ENCODE data around the gene HBS1L.
"Not testable (repeated sequence)": the region's sequence is repeated elsewhere in the genome, so short reads cannot be mapped to it uniquely, and the experiment has no call there.

HBS1L gene

DNA sequence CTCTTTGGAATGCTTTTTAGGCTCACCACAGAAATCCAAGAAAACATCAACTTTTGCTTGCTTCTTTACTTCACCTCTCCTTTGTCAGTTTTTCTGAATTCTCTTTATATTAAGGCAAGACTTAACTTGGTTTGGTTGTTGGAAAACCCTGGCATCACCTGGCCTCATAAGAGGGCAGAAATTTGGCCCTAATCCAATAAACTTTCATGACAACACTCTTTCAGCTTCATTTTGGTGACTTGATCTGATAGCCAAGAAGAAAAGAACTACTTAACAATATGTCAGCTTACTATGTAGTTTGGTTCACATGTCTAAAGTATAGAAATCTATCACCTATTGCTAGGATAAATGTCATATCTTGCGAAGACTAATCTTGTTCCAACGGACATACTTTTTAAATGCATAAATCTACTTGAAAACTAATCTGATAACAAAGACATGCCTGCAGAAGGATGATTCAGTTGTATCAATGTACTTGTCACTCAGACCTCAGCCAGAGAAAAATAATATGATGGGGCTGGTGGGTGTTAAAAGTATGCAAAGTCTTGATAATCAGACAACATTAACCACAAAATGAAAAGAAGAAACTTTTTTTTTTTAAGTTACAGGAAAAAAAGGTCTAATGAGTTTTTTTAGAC lies 19.3 kb upstream of the HBS1L start:
- DNase-seq = no peak

DNA sequence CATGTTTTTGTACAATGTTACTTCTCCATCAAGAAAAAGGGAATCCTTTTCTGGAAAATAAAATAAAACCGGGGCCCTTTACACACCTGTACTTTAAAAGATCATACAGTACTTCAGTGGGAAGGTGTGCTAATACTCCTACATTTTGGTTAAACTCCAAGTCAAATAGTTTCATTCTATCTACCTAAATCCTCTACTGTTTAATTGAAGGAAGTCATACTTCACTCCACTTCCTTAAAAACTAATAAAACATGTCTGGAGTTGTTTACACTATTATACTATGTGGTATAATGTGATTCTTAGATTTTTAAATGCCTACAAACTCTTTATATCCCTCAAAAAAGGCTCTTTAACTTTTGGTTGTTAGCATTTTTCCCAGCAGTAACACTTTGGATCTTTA lies 18.6 kb upstream of the HBS1L start:
- DNase-seq = no peak

DNA sequence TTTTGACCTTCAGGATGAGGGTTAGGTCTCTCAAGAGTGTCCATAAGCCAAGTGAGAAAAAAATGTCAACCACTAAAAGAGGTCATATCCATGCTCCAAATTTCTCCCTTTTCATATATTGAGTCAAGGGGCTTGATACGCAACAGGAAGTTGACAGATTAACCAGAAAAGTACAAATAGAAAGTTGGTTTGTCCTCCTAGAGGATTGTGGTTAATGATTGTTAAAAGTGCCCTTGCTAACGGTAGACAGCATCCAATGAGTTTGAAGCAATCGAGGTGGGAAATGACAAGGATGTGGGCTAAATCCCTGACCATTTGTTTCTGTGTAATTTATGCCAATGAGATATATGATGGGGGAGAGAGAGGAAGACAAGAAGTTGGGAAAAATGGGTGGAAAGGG lies 18.1 kb upstream of the HBS1L start:
- DNase-seq = no peak

DNA sequence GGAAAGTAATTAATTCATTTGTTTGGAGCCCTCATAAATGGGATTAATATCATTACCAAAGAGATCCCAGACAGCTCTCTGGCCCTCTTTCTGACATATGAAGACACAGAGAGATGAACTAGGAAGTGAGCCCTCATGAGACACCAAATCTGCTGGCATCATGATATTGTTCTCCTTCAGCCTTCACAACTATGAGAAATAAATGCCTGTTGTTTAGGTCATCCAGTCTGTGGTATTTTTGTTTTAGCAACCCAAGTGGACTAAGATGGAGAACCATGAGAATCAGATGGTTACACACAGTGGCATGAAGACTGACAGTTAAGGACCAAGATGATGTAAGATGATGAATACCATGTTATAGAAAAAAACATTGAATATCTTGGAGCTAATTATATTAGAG lies 16.9 kb upstream of the HBS1L start:
- DNase-seq = no peak

DNA sequence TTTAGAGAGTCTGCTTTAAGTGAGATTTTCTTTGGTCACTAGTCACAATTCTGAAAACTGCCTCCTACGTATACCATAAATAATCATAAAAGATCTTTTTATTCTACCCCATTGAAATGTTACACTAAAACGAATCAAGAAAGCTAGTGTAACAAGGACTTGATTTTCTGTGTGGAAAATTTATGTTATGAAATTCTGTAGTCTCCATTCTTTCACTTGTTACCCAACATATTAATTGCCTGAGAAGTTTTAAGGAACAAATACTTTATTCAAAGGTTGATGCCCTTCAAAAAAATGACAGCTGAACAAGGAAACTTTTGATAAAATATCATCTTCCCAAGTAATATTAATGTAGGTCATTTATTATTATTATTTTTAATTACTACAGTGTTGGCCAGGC lies 13.3 kb upstream of the HBS1L start:
- DNase-seq = no peak

DNA sequence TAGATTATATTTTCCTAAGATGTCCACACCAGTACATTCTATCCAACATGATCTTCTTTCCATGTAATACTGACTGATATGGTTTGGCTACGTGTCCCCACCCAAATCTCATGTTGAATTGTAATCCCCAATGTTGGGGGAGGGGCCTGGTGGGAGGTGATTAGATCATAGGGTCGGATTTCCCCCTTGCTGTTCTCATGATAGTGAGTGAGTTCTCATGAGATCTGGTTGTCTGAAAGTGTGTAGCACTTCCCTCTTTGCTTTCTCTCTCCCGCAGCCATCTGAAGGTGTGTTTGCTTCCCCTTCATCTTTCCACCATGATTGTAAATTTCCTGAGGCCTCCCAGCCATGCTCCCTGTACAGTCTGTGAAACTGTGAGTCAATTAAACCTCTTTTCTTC lies 12.2 kb upstream of the HBS1L start:
- no peak for DNase-seq

DNA sequence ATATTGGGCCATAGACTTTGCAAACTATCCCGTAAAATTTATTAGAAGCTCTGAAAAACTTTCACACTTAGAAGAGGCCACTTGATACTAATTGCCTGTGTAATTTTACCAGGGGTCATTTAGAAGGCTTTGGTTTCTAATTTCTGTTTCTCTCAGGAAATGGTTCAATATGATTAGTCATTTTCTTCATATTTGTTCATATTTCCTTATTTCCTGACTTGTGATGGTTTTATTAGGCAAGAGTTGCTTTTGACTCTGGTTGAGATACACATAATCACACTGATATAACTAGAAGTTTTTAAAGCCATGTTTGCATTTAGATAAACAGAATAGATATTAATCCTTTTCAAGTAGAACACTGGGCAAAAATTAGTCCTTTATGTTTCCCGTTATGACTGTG lies 11.8 kb upstream of the HBS1L start:
- DNase-seq = no peak

DNA sequence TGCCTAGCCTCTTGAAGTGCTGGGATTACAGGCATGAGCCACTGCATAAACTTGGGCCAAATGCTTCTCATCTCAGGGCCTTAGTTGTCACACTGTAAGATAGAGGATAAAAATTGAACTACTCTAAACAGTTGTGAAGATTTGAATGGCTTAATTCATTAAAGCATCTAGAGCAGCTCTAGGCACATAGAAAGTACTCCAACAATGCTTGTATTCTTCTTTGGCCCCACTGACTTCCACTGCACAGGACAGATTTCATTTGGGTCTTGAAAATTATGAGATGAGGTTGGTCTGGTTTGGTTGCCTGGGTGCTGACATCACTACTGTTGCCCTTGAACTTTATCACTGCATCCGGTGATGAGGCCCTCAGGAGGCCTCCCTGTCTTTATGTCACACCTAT lies 10.0 kb upstream of the HBS1L start:
- DNase-seq = no peak

DNA sequence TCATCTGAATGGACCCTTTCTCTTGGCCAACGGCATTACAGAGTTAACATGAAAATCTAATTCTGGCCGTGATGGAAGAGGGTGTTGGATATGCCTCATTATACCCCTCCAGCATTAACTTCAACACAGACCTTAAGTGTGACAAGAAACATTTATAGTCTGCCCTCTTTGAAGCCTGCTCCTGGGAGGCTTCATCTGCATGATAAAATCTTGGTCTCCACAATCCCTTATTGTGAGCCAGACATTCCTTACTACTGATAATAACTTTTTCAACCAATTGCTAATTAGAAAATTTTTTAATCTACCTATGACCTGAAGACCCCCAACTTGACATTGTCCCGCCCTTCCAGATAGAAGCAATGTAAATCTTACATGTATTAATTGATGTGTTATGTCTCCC lies 9.3 kb upstream of the HBS1L start:
- no peak for DNase-seq

DNA sequence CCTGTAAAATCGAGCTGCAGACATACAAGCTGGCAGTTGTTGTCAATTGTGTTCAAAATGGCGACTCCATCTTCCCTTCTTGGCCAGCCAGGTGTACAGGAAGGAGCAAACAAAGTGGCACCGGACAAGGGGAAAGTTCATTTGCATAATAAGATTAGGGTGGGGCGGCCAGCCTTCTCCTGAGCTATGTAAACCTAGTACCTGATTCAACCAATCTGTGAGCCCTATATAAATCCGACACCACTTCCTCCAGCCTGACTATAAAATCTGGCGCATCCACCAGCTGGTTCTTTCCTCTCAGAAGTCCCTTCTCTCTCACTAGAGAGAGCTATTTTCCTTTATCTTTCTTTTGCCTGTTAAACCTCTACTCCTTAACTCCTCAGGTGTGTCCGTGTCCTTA lies 8.1 kb upstream of the HBS1L start:
- no peak for DNase-seq

DNA sequence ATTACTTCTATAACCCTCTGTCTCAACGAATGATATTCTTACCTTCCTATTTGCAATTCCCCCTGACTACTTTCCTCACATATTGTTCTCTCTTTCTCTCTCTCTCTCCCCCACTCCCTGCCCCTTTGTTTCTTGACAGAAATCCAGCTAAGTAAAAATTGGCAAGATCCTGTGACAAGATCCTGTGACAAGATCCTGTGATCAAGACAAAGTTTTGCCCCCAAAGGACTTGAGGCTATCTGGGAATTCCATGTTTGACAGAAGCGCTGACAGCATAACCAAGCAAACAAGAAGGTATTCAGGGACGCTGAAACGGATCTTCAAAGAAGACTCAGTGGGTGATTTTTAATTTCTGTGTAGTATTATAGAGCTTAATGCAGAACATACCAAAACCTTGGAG lies 5.5 kb upstream of the HBS1L start:
- DNase-seq = no peak

DNA sequence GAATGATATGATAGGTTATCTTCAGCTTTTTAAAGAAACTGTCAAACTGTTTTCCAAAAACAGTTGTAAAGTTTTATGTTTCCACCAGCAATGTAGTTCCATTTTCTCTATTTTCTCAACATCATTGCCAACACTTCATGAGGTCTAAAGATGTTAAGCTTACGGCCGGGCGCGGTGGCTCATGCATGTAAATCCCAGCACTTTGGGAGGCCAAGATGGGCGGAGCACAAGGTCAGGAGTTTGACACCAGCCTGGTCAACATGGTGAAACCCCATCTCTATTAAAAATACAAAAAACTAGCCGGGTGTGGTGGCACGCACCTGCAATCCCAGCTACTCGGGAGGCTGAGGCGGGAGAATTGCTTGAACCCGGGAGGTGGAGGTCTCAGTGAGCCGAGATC lies 3.7 kb upstream of the HBS1L start:
- not testable (repeated sequence) for DNase-seq

DNA sequence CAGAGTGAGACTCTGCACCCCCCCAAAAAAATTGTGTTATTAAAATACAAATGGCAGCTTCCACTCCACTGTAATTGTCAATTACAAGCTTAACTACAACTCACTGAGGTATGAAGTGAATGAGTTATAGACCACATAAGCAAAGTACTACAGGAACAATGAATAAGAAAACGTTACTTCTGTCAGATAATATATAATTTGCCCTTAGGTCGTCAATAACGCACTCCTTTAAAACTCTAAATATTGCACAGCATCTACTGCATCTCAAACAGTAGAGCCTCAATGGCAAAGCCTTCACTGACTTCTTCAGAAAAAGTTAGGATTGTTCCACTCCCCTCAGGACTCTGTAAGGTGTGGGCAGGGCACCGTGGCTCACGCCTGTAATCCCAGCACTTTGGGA lies 2.0 kb upstream of the HBS1L start:
- no peak for DNase-seq

DNA sequence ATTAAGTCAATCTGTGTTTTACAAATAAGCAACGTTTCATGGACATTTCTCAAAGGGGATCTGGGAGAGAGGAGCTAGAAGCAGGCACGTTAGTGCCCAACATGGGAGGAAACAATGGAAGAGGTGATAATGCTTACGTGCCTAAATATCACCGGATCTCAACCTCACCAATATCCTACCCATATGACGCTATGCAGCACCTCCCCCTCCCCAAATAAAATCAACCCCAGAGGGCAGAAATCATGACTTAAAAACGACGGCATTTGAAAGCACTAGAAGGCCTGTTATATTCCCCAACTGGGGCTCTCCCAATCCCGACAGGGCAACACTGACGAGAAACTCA lies 425 bp downstream of the HBS1L start:
- DNase-seq = no peak

DNA sequence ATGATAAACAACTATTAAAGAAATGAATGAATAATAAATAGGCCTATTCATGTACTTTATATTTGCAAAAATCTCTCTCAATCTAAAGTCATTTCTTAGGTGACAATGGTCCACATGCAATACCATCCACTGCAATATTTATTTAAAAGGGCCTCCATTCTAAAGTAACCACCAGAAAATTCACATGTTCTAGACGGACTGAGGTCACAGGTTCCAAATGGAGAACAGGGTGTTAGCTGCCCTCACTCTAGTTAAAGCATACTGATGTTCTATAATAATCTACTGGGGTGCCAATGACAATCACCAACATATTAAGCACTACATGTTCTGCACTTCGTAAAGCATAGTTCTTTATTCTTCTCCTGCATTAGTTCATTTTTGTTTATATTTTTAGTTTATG lies 1.2 kb downstream of the HBS1L start:
- DNase-seq = no peak

DNA sequence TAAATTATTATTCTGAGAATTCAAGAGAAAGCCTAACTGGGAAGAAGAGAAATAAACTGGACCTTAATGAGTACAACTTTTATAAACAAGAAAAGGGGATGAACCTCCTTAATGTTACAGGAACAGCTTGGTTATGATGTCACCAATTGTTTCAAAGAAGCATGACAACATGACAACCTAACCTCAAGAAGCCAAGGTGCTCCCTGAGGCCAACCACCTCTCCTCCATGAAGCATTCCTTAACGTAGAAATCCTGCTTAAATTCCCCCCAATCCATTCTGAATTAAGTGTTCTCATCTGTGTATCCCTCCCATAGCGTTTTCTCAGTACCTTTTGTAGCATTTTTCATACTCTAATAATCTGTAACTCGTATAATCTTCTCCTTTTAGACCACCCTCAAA lies 1.7 kb downstream of the HBS1L start:
- DNase-seq = no peak

DNA sequence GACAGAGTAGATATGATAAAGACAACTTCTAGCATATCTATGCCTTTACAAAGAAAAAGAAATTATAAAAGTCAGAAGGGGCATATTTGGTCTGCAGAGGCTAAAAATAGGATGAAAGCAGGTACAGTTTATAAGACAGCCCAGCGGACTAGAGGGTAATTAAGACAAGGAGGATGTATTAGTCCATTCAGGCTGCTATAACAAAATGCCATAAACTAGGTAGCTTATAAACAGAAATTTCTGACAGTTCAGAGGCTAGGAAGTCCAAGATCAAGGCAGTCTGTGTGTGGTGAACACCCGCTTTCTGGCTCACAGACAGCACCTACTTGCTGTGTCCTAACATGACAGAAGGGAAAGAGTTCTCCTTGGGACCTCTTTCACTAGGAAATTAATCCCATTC lies 5.7 kb downstream of the HBS1L start:
- DNase-seq = no peak

DNA sequence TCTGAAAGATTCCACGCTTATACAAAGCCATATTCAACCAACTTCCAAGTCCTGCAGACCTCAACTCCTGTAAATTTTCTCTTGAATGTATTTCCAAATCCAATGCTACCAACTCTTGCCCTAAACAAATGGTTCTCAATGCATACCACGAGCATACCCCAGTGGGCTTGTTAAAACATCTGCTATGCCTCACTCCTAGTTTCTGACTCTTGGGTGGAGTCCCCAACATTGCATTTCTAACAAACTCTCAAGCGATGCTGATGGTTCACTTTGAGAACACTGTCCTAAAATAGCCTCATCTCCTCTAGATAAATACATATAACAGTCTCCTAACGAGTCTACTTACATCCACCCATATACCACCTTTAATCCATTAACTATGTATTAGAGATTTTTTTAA lies 7.3 kb downstream of the HBS1L start:
- DNase-seq = no peak

DNA sequence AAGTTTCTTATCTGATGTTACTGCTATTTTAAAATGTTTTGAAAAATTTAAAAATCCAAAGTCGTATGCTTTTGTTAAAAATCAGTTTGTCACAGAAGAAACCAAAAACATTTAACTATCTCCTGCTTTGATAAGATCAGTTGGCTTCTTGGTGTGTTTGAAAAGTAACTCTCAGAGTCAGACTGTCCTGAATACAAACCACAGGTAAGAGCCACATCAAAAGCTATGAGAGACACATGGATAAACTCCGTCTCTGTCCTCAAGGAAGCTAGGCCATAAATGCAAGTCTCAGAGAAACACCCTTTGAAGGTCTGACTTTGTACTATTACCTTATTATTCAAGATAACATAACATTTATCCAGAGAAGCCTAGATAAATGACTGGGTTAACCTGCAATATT lies 7.7 kb downstream of the HBS1L start:
- no peak for DNase-seq

DNA sequence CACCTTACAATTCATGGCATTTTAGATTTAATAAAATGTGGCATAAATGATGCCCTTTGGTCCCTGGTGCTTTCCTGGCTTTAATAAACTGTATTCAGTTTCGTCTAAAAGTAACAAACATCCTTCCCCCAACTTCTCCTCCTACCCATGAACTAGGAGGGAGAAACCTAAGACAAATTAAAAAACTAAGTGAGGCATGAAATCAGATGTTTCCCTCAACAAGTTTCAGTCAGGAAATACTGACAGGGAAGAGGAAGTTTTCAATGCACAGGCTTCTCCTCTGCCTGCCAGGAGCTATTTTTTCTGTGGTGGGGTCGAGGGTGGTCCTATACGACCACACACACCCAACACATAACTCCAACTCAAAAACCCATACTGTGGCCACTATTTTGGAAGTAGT lies 10.0 kb downstream of the HBS1L start:
- no peak for DNase-seq

DNA sequence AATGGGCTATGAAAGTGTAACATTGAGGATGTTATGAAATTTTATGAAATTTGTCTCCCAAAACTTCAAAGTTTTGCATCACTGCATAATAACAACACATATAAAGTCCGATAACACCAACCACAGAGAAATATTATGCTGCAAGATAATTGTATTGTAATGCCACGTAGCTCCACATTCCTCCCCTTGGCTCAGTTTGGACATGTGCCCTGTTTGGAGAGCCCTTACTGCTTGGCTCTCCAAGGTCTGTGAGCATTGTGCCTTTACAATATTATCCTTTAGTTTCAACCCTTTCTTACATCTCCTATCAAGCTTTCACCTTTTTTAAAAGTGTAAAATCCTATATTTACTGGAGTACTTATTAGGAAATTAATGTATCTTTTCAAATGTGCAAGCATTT lies 10.8 kb downstream of the HBS1L start:
- DNase-seq = no peak

DNA sequence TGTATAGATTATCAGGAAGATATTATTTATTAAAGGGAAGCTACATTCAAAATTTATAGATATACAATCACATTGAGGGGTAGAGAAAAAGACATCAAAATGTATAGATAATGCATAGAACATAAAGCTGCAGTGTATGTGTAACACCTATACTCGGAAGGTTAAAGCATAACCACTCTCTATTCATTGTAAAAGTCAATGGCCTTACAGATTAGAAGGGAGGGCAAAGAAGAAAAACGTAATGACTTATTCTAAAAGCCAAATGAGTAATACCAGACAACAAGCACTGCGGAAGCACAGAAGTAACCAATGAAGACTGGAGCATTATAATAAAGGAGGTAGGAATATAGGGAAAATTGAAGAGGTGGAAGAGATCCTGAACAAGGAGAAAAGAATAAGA lies 11.3 kb downstream of the HBS1L start:
- DNase-seq = no peak

DNA sequence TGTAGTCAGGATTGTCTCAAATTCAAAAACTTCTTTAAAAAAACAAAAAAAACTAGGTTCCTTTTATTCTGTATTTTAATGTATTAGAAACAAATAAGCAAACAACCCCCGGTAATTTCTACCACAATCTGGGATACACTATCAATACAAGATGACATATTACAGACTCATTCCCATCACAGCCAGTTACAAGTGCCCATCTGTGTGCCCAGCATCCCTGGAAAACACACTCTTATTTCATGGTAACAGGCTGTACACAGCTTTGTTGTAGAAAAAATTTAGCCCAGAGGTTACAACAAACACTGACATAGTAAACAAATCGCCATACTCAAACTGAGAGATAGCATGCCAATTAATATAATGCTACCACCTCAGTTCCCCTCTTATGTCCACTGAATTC lies 16.3 kb downstream of the HBS1L start:
- no peak for DNase-seq

DNA sequence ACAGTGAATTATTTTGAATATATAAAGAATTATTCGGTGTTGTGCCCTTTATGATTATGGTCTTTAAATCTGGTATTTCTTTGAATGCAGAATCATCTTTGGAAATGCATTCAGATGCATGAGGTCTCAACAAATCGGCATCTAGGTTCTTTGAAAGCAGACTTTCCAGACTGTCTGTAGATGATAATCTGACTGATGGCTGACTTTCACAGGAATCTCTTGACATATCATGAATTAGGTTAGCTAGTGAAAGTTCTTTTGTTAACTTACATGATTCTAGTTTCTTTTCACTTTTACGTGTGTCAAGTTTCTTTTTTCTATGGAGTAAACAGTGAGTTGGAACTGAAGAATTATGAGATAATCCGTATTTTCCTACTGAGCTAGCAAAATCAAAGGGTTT lies 17.1 kb downstream of the HBS1L start:
- DNase-seq = no peak

DNA sequence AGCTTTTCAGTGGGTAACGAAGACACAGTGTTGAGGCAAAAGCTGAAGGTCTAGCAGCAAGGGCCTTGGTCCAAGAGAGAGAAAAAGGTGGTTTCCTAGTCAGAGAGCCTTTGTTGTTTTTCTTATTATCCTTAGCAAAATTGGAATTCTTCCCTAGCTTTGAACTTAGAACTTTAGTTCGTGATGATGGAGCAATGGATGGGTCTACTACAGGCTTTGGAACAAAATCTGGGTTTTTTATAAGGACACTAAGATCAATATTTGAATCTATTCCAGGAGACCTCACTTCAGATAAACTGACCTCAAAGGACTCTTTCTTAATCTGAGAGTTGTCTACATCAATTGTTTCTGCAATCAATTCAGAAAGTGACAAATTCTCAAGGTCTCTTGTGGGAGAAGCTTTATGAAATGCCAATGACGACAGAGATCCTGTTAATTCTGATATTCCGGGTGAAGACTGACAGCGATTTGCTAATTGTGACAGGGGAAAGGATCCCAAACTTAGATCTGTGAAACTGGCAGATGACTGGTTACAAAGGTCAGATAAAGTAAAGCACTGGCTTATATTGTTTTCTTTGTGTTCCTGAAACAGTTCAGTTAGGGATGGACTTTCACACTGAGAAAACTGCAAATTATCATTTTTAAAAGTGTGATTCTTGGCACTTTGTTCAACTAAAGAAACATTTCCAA lies 17.7 kb downstream of the HBS1L start:
- DNase-seq = no peak

Measured in effector CD8-positive, alpha-beta T cell (primary cell).